Astrocyte (in vitro differentiated cells and primary cell): Measurements from ENCODE around the gene MYRIP. TPM values are rescaled to one million over a fixed set of nuclear protein-coding genes. Genes with fewer than 3 reads are reported as not detected.

Experiments
- DNase-seq: peaks from one replicate; pipeline ENCODE4 v3.0.0-alpha.2; 2010; ENCODE audit warnings: low read depth
- FAIRE-seq: peaks from 2 replicates; lab custom pipeline; 2011; peaks lifted over from hg19 to GRCh38; lab: Jason Lieb, UNC
- H2AFZ ChIP-seq: 2 replicates; pipeline ENCODE4 v1.6.0; 2012; ENCODE audit warnings: low read depth, low read length, inconsistent platforms
- H3K27ac ChIP-seq: 2 replicates; pipeline ENCODE4 v1.5.1; 2011; ENCODE audit warnings: low read depth, low read length, inconsistent platforms
- H3K27me3 ChIP-seq: 2 replicates; pipeline ENCODE4 v1.6.0; 2011; ENCODE audit warnings: low read length, inconsistent platforms; ENCODE audit not compliant: insufficient read depth
- H3K36me3 ChIP-seq: 2 replicates; pipeline ENCODE4 v1.5.1; 2011; ENCODE audit warnings: low read length, inconsistent platforms; ENCODE audit not compliant: insufficient read depth
- H3K4me1 ChIP-seq: 2 replicates; pipeline ENCODE4 v1.5.1; 2011; ENCODE audit warnings: low read length, inconsistent platforms; ENCODE audit not compliant: insufficient read depth
- H3K4me2 ChIP-seq: 2 replicates; pipeline ENCODE4 v1.6.0; 2012; ENCODE audit warnings: low read length, inconsistent platforms
- H3K4me3 ChIP-seq: 2 replicates; pipeline ENCODE4 v1.5.1; 2011; ENCODE audit warnings: low read depth, mild to moderate bottlenecking, low read length, inconsistent platforms; ENCODE audit not compliant: insufficient read depth
- H3K79me2 ChIP-seq: 2 replicates; pipeline ENCODE4 v1.6.0; 2012; ENCODE audit warnings: mild to moderate bottlenecking, low read length, inconsistent platforms; ENCODE audit not compliant: insufficient read depth
- H3K9ac ChIP-seq: 2 replicates; pipeline ENCODE4 v1.6.0; 2012; ENCODE audit warnings: mild to moderate bottlenecking, low read length, inconsistent platforms
- H3K9me3 ChIP-seq: 2 replicates; pipeline ENCODE4 v1.5.1; 2012; ENCODE audit warnings: low read depth, mild to moderate bottlenecking, low read length, inconsistent platforms; ENCODE audit not compliant: insufficient read depth
- H4K20me1 ChIP-seq: 2 replicates; pipeline ENCODE4 v1.6.0; 2012; ENCODE audit warnings: low read length, inconsistent platforms; ENCODE audit not compliant: insufficient read depth
- H3K27ac Mint-ChIP-seq: one replicate; pipeline ENCODE4 v1.8.0; 2021; ENCODE audit warnings: mild to moderate bottlenecking, mixed read lengths; ENCODE audit not compliant: unreplicated experiment
- H3K27me3 Mint-ChIP-seq: one replicate; pipeline ENCODE4 v1.8.0; 2021; ENCODE audit warnings: low read depth, mixed read lengths; ENCODE audit not compliant: unreplicated experiment
- H3K36me3 Mint-ChIP-seq: one replicate; pipeline ENCODE4 v1.8.0; 2021; ENCODE audit warnings: low read depth, mixed read lengths; ENCODE audit not compliant: unreplicated experiment
- H3K4me1 Mint-ChIP-seq: one replicate; pipeline ENCODE4 v1.8.0; 2021; ENCODE audit warnings: low read depth, mixed read lengths; ENCODE audit not compliant: unreplicated experiment
- H3K4me3 Mint-ChIP-seq: one replicate; pipeline ENCODE4 v1.8.0; 2021; ENCODE audit warnings: mild to moderate bottlenecking, moderate library complexity, mixed read lengths; ENCODE audit not compliant: unreplicated experiment
- H3K9me3 Mint-ChIP-seq: one replicate; pipeline ENCODE4 v1.8.0; 2021; ENCODE audit warnings: mild to moderate bottlenecking, mixed read lengths; ENCODE audit not compliant: unreplicated experiment
- EZH2 ChIP-seq: IDR thresholded peaks from 2 replicates; pipeline ENCODE4 v1.6.1; 2012; ENCODE audit warnings: mild to moderate bottlenecking, low read length, inconsistent platforms; ENCODE audit not compliant: insufficient read depth
- total RNA-seq: library from RNA; stranded (reverse); gene quantifications from 2 replicates; pipeline ENCODE4 v1.2.1, GENCODE V29; 2021
- TF ChIP-seq, protein P1 (sequence below): IDR thresholded peaks from 2 replicates; pipeline ENCODE4 v1.5.1; 2011; ENCODE audit warnings: low read depth, mild to moderate bottlenecking, inconsistent platforms, low read length, moderate library complexity; ENCODE audit not compliant: insufficient read depth

MYRIP gene
- total RNA-seq, 1 donor from 2014 or later = 0.07 TPM

DNA sequence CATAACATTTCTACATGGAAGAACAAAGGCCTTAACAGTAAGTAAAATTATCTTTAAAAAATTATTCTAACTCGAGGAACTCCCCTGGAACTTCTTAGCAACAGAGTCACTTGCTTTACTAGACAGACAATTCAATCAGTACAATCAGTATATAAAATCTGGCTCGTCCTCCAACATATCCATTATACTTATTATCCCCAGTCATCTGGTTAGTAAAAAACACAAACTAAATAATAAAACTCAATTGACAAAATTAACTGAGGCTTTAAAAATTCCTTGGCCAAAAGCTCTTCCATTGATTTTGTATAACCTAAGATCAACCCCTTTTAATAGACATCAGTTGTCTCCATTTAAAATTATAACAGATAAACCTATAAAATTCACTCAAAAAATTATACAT, 105.6 kb downstream of the MYRIP start:
- H3K27ac Mint-ChIP-seq = no peak overlapping the region
- Histone ChIP-seq H3K27me3 (no peaks in the 10 kb centered on the region), H3K4me2 (no peak overlapping the region), H3K36me3 (no peaks in the 10 kb centered on the region), H3K9ac (no peak overlapping the region), H4K20me1 (no peaks in the 10 kb centered on the region), H3K4me3 (no peak overlapping the region), H2AFZ (no peak overlapping the region), H3K4me1 (peaks cover 14% of the 10 kb centered on the region), H3K9me3 (no peaks in the 10 kb centered on the region), H3K27ac (no peak overlapping the region), H3K79me2 (no peaks in the 10 kb centered on the region)
- H3K36me3 Mint-ChIP-seq = no peaks in the 10 kb centered on the region
- H3K27me3 Mint-ChIP-seq = no peaks in the 10 kb centered on the region
- H3K4me3 Mint-ChIP-seq = no peak overlapping the region
- TF ChIP-seq EZH2 = no peak
- TF ChIP-seq, protein P1, sequence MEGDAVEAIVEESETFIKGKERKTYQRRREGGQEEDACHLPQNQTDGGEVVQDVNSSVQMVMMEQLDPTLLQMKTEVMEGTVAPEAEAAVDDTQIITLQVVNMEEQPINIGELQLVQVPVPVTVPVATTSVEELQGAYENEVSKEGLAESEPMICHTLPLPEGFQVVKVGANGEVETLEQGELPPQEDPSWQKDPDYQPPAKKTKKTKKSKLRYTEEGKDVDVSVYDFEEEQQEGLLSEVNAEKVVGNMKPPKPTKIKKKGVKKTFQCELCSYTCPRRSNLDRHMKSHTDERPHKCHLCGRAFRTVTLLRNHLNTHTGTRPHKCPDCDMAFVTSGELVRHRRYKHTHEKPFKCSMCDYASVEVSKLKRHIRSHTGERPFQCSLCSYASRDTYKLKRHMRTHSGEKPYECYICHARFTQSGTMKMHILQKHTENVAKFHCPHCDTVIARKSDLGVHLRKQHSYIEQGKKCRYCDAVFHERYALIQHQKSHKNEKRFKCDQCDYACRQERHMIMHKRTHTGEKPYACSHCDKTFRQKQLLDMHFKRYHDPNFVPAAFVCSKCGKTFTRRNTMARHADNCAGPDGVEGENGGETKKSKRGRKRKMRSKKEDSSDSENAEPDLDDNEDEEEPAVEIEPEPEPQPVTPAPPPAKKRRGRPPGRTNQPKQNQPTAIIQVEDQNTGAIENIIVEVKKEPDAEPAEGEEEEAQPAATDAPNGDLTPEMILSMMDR = no peak
- H3K9me3 Mint-ChIP-seq = no peaks in the 10 kb centered on the region
- DNase-seq (no peak), FAIRE-seq (no peak)
- peaks cover 15% of the 10 kb centered on the region for H3K4me1 Mint-ChIP-seq

DNA sequence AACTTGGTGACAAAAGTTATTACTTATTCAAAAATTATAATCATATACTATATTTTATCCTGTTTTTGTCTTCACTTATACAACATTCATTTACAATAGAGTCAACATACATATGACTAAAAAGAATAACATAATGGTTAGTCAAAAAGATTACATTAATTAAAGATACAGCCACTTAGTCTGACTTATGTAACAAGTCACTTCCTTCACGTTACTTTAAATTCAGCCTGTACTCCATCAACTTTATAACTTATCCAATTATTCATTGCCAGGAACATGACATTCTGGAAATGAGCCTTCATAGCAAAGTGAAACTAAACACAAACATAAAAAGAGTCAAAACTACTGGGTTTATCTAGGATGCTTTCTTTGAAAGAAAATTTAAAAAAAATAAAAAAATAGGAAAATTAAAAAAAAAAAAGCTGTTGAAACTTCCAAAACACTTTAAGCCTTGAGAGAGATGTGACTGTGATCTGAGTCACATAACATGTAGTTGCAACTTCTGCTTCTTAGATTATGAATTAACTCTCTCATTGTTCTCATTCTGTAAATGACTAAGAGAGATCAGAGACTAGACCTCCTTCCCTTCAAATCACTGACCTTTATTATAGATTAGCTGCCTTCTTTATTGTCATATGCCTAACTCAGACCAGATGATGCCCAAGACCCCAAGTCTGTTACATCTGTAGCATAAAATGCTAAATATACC, 107.8 kb downstream of the MYRIP start:
- no peak overlapping the region for H3K27ac Mint-ChIP-seq
- H3K4me3 Mint-ChIP-seq = no peak overlapping the region
- TF ChIP-seq, protein P1 = no peak
- TF ChIP-seq EZH2 = no peak
- Histone ChIP-seq H3K4me2 (no peak overlapping the region), H2AFZ (no peak overlapping the region), H3K36me3 (no peaks in the 10 kb centered on the region), H3K4me3 (no peak overlapping the region), H3K79me2 (no peaks in the 10 kb centered on the region), H3K27me3 (no peaks in the 10 kb centered on the region), H3K9me3 (no peaks in the 10 kb centered on the region), H4K20me1 (no peaks in the 10 kb centered on the region), H3K27ac (no peak overlapping the region), H3K4me1 (no peaks in the 10 kb centered on the region), H3K9ac (no peak overlapping the region)
- no peaks in the 10 kb centered on the region for H3K36me3 Mint-ChIP-seq
- no peaks in the 10 kb centered on the region for H3K9me3 Mint-ChIP-seq
- no peak for FAIRE-seq
- peaks cover 6% of the 10 kb centered on the region for H3K4me1 Mint-ChIP-seq
- H3K27me3 Mint-ChIP-seq = no peaks in the 10 kb centered on the region
- DNase-seq = no peak

DNA sequence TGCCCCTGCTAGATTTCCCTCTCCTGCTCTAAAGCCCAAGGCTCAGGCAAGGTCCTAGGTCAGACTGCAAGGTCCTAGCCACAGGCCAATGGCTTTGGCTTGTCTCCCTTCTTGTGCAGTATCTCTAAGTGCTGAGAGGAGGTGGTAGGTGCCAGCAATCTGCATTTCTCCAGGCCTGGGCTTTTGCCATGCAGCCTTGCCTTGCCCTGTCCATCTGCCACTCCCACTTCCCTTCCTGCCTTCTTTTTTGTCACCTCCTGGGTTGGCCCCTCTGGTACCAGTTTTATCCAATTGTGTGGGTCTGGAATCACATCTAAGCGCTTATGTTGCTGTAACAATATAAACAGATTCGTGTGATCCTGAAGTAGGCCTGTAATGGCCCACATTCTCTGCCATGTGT, 109.9 kb downstream of the MYRIP start:
- Mint-ChIP-seq H3K9me3 (no peaks in the 10 kb centered on the region), H3K36me3 (no peaks in the 10 kb centered on the region), H3K27me3 (no peaks in the 10 kb centered on the region), H3K4me1 (peaks cover 6% of the 10 kb centered on the region), H3K4me3 (no peak overlapping the region), H3K27ac (no peak overlapping the region)
- Histone ChIP-seq H3K79me2 (no peaks in the 10 kb centered on the region), H3K27me3 (no peaks in the 10 kb centered on the region), H3K4me3 (no peak overlapping the region), H3K9ac (no peak overlapping the region), H4K20me1 (no peaks in the 10 kb centered on the region), H3K9me3 (no peaks in the 10 kb centered on the region), H3K36me3 (no peaks in the 10 kb centered on the region), H2AFZ (no peak overlapping the region), H3K4me2 (no peak overlapping the region), H3K27ac (no peak overlapping the region), H3K4me1 (no peaks in the 10 kb centered on the region)
- no peak for TF ChIP-seq EZH2
- TF ChIP-seq, protein P1 = no peak
- DNase-seq (no peak), FAIRE-seq (no peak)
